ENCODE measurements around the gene PRTG. TPM values are rescaled to one million over a fixed set of nuclear protein-coding genes. Genes with fewer than 3 reads are reported as not detected.
"Not testable (repeated sequence)": the region's sequence is repeated elsewhere in the genome, so short reads cannot be mapped to it uniquely, and the experiment has no call there.

The PRTG gene
- total RNA-seq, result under 1 TPM; 0.06 to 0.22 (median 0.12) TPM
- long read RNA-seq, result 0 reads

- ATAC-seq (peak; percentile 71 to 93 (median 80)), DNase-seq (peak; percentile 47 to 55 (median 52))
- intact Hi-C loops (cut with DNase I), result no loop called here
- H3K4me3 ChIP-seq, result peak within 1 kb of the TSS; percentile 52 to 62 (median 60)
- H3K9me3 ChIP-seq, result no peaks in the 10 kb centered on the region
- peaks cover 0 to 19% (median 0%) of the 10 kb centered on the region in 4 donors for H3K4me1 ChIP-seq
- no peaks in the 10 kb centered on the region for H3K36me3 ChIP-seq
- WGBS (ENCODE audit: insufficient coverage, low coverage, low lambda C conversion rate, missing lambda C conversion rate), result 2% methylated on average over 7 of the region's 75 CpGs
- no peak within 1 kb of the TSS for H3K27ac ChIP-seq
- no peak for TF ChIP-seq CTCF (IDR thresholded peaks at IDR 0.05)
- TF ChIP-seq POLR2A (IDR thresholded peaks at IDR 0.05), result no peak
- H3K27me3 ChIP-seq, result peaks cover 0 to 7% of the 10 kb centered on the region in 2 donors
Measured at GRCh38 chr15:55742927-55743728, at the start of gene PRTG. PRTG (minus strand) TSS chr15:55743152; CDS start chr15:55742931, 221 bp downstream.

GRCh38 chr15:55791551-55792400 is 48.8 kb upstream of the PRTG start:
- no peaks in the 10 kb centered on the region for H3K36me3 ChIP-seq
- TF ChIP-seq CTCF (IDR thresholded peaks at IDR 0.05) (no peak), POLR2A (IDR thresholded peaks at IDR 0.05) (no peak)
- H3K4me1 ChIP-seq, result no peaks in the 10 kb centered on the region
- WGBS (ENCODE audit: insufficient coverage, low coverage, low lambda C conversion rate, missing lambda C conversion rate), result 100% methylated on average over 1 of the region's 3 CpGs
- intact Hi-C loops (cut with DNase I), result no loop called here
- H3K4me3 ChIP-seq, result no peak overlapping the region
- H3K27ac ChIP-seq, result no peak overlapping the region
- H3K27me3 ChIP-seq, result no peaks in the 10 kb centered on the region
- no peak for DNase-seq
- ATAC-seq, result no peak
- no peaks in the 10 kb centered on the region for H3K9me3 ChIP-seq

- no peaks in the 10 kb centered on the region for H3K9me3 ChIP-seq
- no peaks in the 10 kb centered on the region for H3K4me1 ChIP-seq
- no peak for ATAC-seq
- no peaks in the 10 kb centered on the region for H3K27me3 ChIP-seq
- 41% methylated on average over 4 of the region's 8 CpGs for WGBS (ENCODE audit: insufficient coverage, low coverage, low lambda C conversion rate, missing lambda C conversion rate)
- H3K27ac ChIP-seq, result no peak overlapping the region
- H3K4me3 ChIP-seq, result no peak overlapping the region
- DNase-seq, result no peak
- intact Hi-C loops (cut with DNase I), result no loop called here
- no peak for TF ChIP-seq POLR2A (IDR thresholded peaks at IDR 0.05)
- TF ChIP-seq CTCF (IDR thresholded peaks at IDR 0.05), result peak in 3 of 4 donors; percentile 23 to 46 (median 35)
- H3K36me3 ChIP-seq, result no peaks in the 10 kb centered on the region
Measured at GRCh38 chr15:55789066-55789660, 46.2 kb upstream of the PRTG start.

- 57% methylated on average over 2 of the region's 3 CpGs for WGBS (ENCODE audit: insufficient coverage, low coverage, low lambda C conversion rate, missing lambda C conversion rate)
- no peak for DNase-seq
- Histone ChIP-seq H3K9me3 (no peaks in the 10 kb centered on the region), H3K4me3 (no peak overlapping the region), H3K27ac (no peak overlapping the region), H3K4me1 (no peaks in the 10 kb centered on the region), H3K27me3 (no peaks in the 10 kb centered on the region), H3K36me3 (no peaks in the 10 kb centered on the region)
- intact Hi-C loops (cut with DNase I), result no loop called here
- no peak for ATAC-seq
- TF ChIP-seq CTCF (IDR thresholded peaks at IDR 0.05) (no peak), POLR2A (IDR thresholded peaks at IDR 0.05) (no peak)
Measured at GRCh38 chr15:55786341-55786740, 43.4 kb upstream of the PRTG start.

GRCh38 chr15:55785593-55785992 is 42.6 kb upstream of the PRTG start:
- ATAC-seq; DNase-seq; intact Hi-C loops (cut with DNase I); H3K27ac ChIP-seq; H3K36me3 ChIP-seq; H3K27me3 ChIP-seq; H3K4me3 ChIP-seq; H3K4me1 ChIP-seq; H3K9me3 ChIP-seq: not testable (repeated sequence)
- WGBS (ENCODE audit: insufficient coverage, low coverage, low lambda C conversion rate, missing lambda C conversion rate), result 79% methylated on average over 9 of the region's 9 CpGs
